MCF 10A (cell line): Measurements from ENCODE around the gene PRSS22. TPM values are rescaled to one million over a fixed set of nuclear protein-coding genes. Genes with fewer than 3 reads are reported as not detected.

ENCODE experiments used
- BruUV-seq: library from RNA; stranded (reverse); fragments of 400-500 nt; replicated peaks from 2 replicates; lab custom pipeline; 2021; lab: Mats Ljungman, UMichigan
- CTCF ChIA-PET: fragments of 300-600 bp; sonication (Branson Sonifier 250); formaldehyde crosslinking; extraction: SDS; loops from one replicate; lab custom pipeline; 2021; ENCODE audit warnings: antibody characterized with exemption, inconsistent platforms; lab: Yijun Ruan, JAX
- POLR2A ChIA-PET: fragments of 300-600, 350-650 bp; sonication (Branson Sonifier 250); formaldehyde crosslinking; extraction: SDS; loops from one replicate; lab custom pipeline; 2020; ENCODE audit warnings: antibody characterized with exemption, inconsistent platforms; lab: Yijun Ruan, JAX
- DNase-seq: peaks from one replicate; pipeline ENCODE4 v3.0.0-alpha.2; 2018; ENCODE audit not compliant: unreplicated experiment
- H3K27ac Mint-ChIP-seq: one replicate; pipeline ENCODE4 v1.8.0; 2022; ENCODE audit warnings: mild to moderate bottlenecking, low read depth, mixed read lengths; ENCODE audit not compliant: unreplicated experiment
- H3K27me3 Mint-ChIP-seq: one replicate; pipeline ENCODE4 v1.8.0; 2022; ENCODE audit warnings: mixed read lengths; ENCODE audit not compliant: insufficient read depth, unreplicated experiment
- H3K36me3 Mint-ChIP-seq: one replicate; pipeline ENCODE4 v1.8.0; 2022; ENCODE audit warnings: mild to moderate bottlenecking, moderate library complexity, mixed read lengths; ENCODE audit not compliant: insufficient read depth, unreplicated experiment
- H3K4me1 Mint-ChIP-seq: one replicate; pipeline ENCODE4 v1.8.0; 2022; ENCODE audit warnings: mixed read lengths; ENCODE audit not compliant: insufficient read depth, unreplicated experiment
- H3K4me3 Mint-ChIP-seq: one replicate; pipeline ENCODE4 v1.8.0; 2022; ENCODE audit warnings: mild to moderate bottlenecking, moderate library complexity, mixed read lengths; ENCODE audit not compliant: unreplicated experiment
- H3K9me3 Mint-ChIP-seq: one replicate; pipeline ENCODE4 v1.8.0; 2022; ENCODE audit warnings: mixed read lengths; ENCODE audit not compliant: unreplicated experiment
- CTCF ChIP-seq: fragments of 200-600 bp; IDR thresholded peaks from one replicate; pipeline ENCODE4 v1.8.0; 2022; ENCODE audit warnings: antibody characterized with exemption, mild to moderate bottlenecking; ENCODE audit not compliant: unreplicated experiment
- intact Hi-C: fragments of 100-400 bp; cut with micrococcal nuclease; formaldehyde crosslinking; loops from 2 replicates; pipeline ENCODE4 v1.14.1; 2022
- total RNA-seq: library from RNA; stranded (reverse); gene quantifications from 2 replicates; pipeline ENCODE4 v1.2.3, GENCODE V29; 2022

PRSS22 gene
- total RNA-seq, 1 experiment from 2014 or later: not detected

GRCh38 chr16:2860826-2861567 lies 3.0 kb upstream of the PRSS22 start:
- ChIA-PET POLR2A (no interaction called here), CTCF (interaction anchor here (0.6 to 0.9 kb wide), 2 partner anchors 39 to 101 kb away, joined by 3 to 4 read pairs; no protein-coding TSS in a partner anchor)
- peak; percentile 48 for DNase-seq
- no TSS peak for BruUV-seq
- Mint-ChIP-seq H3K27ac (no peak overlapping the region), H3K27me3 (no peaks in the 10 kb centered on the region), H3K36me3 (no peaks in the 10 kb centered on the region), H3K4me1 (peaks cover 6% of the 10 kb centered on the region), H3K4me3 (no peak overlapping the region), H3K9me3 (no peaks in the 10 kb centered on the region)
- no peak for TF ChIP-seq CTCF
- intact Hi-C loops: no loop called here

GRCh38 chr16:2859686-2860265 lies 1.8 kb upstream of the PRSS22 start:
- ChIA-PET POLR2A (interaction anchor here (1.6 kb wide), 1 partner anchor 91 kb away, joined by 6 read pairs; no protein-coding TSS in a partner anchor), CTCF (interaction anchor here (0.5 to 0.9 kb wide), 3 partner anchors 38 to 85 kb away, joined by 3 to 7 read pairs (median 4); no protein-coding TSS in a partner anchor)
- H3K36me3 Mint-ChIP-seq: no peaks in the 10 kb centered on the region
- peaks cover 6% of the 10 kb centered on the region for H3K4me1 Mint-ChIP-seq
- no peak overlapping the region for H3K27ac Mint-ChIP-seq
- H3K4me3 Mint-ChIP-seq: no peak overlapping the region
- no peaks in the 10 kb centered on the region for H3K27me3 Mint-ChIP-seq
- intact Hi-C loops: no loop called here
- DNase-seq: no peak
- peaks cover 1% of the 10 kb centered on the region for H3K9me3 Mint-ChIP-seq
- TF ChIP-seq CTCF: no peak
- no TSS peak for BruUV-seq

- Mint-ChIP-seq H3K9me3 (peaks cover 10% of the 10 kb centered on the region), H3K27ac (no peak overlapping the region), H3K36me3 (no peaks in the 10 kb centered on the region), H3K4me3 (no peak overlapping the region), H3K4me1 (peaks cover 6% of the 10 kb centered on the region), H3K27me3 (no peaks in the 10 kb centered on the region)
- ChIA-PET POLR2A (interaction anchor here (1.6 to 1.8 kb wide), 2 partner anchors 83 to 90 kb away, joined by 6 read pairs; no protein-coding TSS in a partner anchor), CTCF (interaction anchor here (0.8 to 1.1 kb wide), 3 partner anchors 12 to 347 kb away, joined by 3 read pairs; no protein-coding TSS in a partner anchor)
- no peak for TF ChIP-seq CTCF
- peak; percentile 66 for DNase-seq
- BruUV-seq: no TSS peak
- intact Hi-C loops: no loop called here
Measured at GRCh38 chr16:2858245-2859025, 465 bp upstream of the PRSS22 start.
